Parathyroid adenoma (tissue), 2 donors: Measurements from ENCODE around the gene RTP4.

Experiments used
- H2AFZ ChIP-seq: fragments of 300-600 bp; sonication (generic); one replicate; pipeline ENCODE4 v1.7.0; 2017; ENCODE audit warnings: antibody characterized with exemption, mild to moderate bottlenecking
- H3K27ac ChIP-seq: fragments of 300-600 bp; sonication (generic); one replicate; pipeline ENCODE4 v1.7.0; 2017
- H3K27me3 ChIP-seq: fragments of 300-600 bp; sonication (generic); one replicate; pipeline ENCODE4 v1.7.0; 2017; ENCODE audit warnings: low read length; ENCODE audit not compliant: control insufficient read depth, insufficient read depth
- H3K36me3 ChIP-seq: fragments of 300-600 bp; sonication (generic); one replicate; pipeline ENCODE4 v1.7.0; 2017; ENCODE audit warnings: low read length; ENCODE audit not compliant: control insufficient read depth, insufficient read depth
- H3K4me1 ChIP-seq: fragments of 300-600 bp; sonication (generic); one replicate; pipeline ENCODE4 v1.7.0; 2017; ENCODE audit warnings: control low read depth
- H3K4me2 ChIP-seq: fragments of 300-600 bp; sonication (generic); one replicate; pipeline ENCODE4 v1.7.0; 2017; ENCODE audit warnings: low read length
- H3K4me3 ChIP-seq: fragments of 300-600 bp; sonication (generic); one replicate; pipeline ENCODE4 v1.7.0; 2017; ENCODE audit warnings: low read depth, low read length
- H3K79me2 ChIP-seq: fragments of 300-600 bp; sonication (generic); one replicate; pipeline ENCODE4 v1.7.0; 2017; ENCODE audit warnings: control low read depth
- H3K9ac ChIP-seq: fragments of 300-600 bp; sonication (generic); one replicate; pipeline ENCODE4 v1.7.0; 2017; ENCODE audit warnings: mild to moderate bottlenecking
- H3K9me3 ChIP-seq: fragments of 300-600 bp; sonication (generic); one replicate; pipeline ENCODE4 v1.7.0; 2017; ENCODE audit warnings: low read length; ENCODE audit not compliant: control insufficient read depth
- TF ChIP-seq, protein P1 (sequence below): fragments of 300-600 bp; sonication (generic); IDR thresholded peaks from one replicate; pipeline ENCODE4 v1.7.0; 2017; ENCODE audit warnings: antibody characterized with exemption, mild to moderate bottlenecking
- donor health status: primary hyperparathyroidism.

RTP4 gene

DNA sequence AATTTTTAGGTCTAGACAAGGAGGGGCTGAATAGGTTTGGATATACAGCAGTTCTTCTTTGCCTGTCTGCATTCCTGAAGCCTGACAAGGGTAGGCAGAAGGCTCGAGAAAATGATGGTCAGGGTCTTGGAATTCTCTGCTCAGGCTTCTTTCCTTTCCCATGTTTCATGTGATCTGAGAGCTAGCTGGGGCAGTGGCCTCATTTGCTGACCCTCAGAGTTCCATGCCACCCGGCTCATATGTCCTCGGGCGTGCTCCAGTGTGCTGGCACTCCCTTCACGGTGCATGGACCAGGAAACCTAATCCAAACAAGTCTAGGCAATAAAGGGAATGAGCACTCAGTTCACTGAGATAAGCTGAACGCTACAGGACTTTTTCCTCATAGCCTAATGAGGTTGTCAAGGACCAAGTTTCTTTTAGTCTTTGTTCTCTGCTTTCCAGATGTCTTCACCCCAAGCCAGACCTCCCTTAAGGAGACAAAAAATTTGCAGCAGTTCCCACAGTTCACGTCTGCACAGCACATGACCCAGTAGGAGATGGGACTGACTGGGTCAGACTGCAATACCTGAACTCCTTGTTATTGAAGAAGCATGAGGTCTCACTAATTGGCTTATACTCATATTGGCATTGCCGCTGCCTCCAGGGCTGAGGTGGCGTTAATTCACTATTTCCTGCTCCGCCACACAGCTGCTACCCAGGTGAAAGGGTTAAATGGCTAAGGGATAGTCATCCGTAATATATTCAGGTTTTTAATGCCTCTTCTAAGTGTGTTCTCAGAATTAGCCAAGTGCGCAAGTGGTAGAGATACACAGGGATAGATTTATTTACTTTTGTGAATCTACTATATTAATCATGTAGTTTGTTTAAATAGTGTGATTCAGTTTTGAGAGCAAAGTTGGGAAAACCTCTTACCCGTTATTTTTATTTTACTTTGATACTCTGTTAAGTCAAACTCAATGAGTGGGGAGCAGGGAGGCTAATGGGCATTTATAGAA is 15.3 kb upstream of the RTP4 start:
- Histone ChIP-seq H3K4me3 (no peak overlapping the region), H3K9me3 (no peaks in the 10 kb centered on the region), H3K27me3 (no peaks in the 10 kb centered on the region), H3K27ac (no peak overlapping the region), H2AFZ (no peak overlapping the region), H3K9ac (no peak overlapping the region), H3K79me2 (no peaks in the 10 kb centered on the region), H3K36me3 (no peaks in the 10 kb centered on the region), H3K4me2 (no peak overlapping the region), H3K4me1 (no peaks in the 10 kb centered on the region)
- TF ChIP-seq, protein P1, sequence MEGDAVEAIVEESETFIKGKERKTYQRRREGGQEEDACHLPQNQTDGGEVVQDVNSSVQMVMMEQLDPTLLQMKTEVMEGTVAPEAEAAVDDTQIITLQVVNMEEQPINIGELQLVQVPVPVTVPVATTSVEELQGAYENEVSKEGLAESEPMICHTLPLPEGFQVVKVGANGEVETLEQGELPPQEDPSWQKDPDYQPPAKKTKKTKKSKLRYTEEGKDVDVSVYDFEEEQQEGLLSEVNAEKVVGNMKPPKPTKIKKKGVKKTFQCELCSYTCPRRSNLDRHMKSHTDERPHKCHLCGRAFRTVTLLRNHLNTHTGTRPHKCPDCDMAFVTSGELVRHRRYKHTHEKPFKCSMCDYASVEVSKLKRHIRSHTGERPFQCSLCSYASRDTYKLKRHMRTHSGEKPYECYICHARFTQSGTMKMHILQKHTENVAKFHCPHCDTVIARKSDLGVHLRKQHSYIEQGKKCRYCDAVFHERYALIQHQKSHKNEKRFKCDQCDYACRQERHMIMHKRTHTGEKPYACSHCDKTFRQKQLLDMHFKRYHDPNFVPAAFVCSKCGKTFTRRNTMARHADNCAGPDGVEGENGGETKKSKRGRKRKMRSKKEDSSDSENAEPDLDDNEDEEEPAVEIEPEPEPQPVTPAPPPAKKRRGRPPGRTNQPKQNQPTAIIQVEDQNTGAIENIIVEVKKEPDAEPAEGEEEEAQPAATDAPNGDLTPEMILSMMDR = no peak

DNA sequence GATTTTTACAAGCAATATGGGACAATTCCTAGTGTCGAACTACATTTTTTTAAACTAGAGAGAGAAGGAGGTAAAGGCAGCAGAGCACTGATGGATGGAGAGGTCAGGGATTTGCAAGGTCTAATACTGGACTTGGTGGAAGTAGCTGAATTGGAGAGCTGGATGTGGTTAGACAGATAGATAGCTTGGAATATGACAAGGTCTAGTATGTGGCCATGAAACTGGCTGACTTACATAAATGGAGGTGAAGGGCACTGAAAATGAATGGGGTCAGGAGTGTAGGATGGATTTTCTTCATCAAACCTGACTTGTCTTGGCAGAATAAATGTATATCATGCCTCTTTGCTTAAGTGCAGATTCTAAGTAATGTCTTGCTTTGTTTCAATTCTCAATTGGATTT is 10.1 kb upstream of the RTP4 start:
- H3K79me2 ChIP-seq = no peaks in the 10 kb centered on the region
- H3K27me3 ChIP-seq = no peaks in the 10 kb centered on the region
- no peak overlapping the region for H3K4me3 ChIP-seq
- TF ChIP-seq, protein P1 = no peak
- H3K9me3 ChIP-seq = no peaks in the 10 kb centered on the region
- no peak overlapping the region for H2AFZ ChIP-seq
- no peak overlapping the region for H3K9ac ChIP-seq
- H3K4me2 ChIP-seq = no peak overlapping the region
- H3K4me1 ChIP-seq = no peaks in the 10 kb centered on the region
- H3K36me3 ChIP-seq = no peaks in the 10 kb centered on the region
- H3K27ac ChIP-seq = no peak overlapping the region

GRCh38 chr3:187359798-187360486 is 8.2 kb upstream of the RTP4 start:
- H3K4me2 ChIP-seq = no peak overlapping the region
- H3K9ac ChIP-seq = no peak overlapping the region
- TF ChIP-seq, protein P1 = no peak
- H3K4me1 ChIP-seq = no peaks in the 10 kb centered on the region
- no peaks in the 10 kb centered on the region for H3K36me3 ChIP-seq
- H3K27me3 ChIP-seq = no peaks in the 10 kb centered on the region
- H2AFZ ChIP-seq = peak overlapping the region; percentile 20
- H3K79me2 ChIP-seq = no peaks in the 10 kb centered on the region
- no peak overlapping the region for H3K27ac ChIP-seq
- H3K4me3 ChIP-seq = no peak overlapping the region
- no peaks in the 10 kb centered on the region for H3K9me3 ChIP-seq

- H3K79me2 ChIP-seq = no peaks in the 10 kb centered on the region
- H3K4me2 ChIP-seq = no peak overlapping the region
- no peaks in the 10 kb centered on the region for H3K27me3 ChIP-seq
- H3K9ac ChIP-seq = no peak overlapping the region
- no peak overlapping the region for H2AFZ ChIP-seq
- no peak overlapping the region for H3K27ac ChIP-seq
- TF ChIP-seq, protein P1 = no peak
- H3K36me3 ChIP-seq = no peaks in the 10 kb centered on the region
- no peaks in the 10 kb centered on the region for H3K4me1 ChIP-seq
- no peak overlapping the region for H3K4me3 ChIP-seq
- no peaks in the 10 kb centered on the region for H3K9me3 ChIP-seq
Observed at GRCh38 chr3:187360596-187360995, 7.6 kb upstream of the RTP4 start.
